GM12865 (cell line): ENCODE data around the gene SENP3.

Experiments used
- DNase-seq: peaks from one replicate; pipeline ENCODE4 v3.0.0; 2010; ENCODE audit warnings: low read depth
- H3K4me3 ChIP-seq: 2 replicates; pipeline ENCODE4 v1.5.1; 2011; ENCODE audit warnings: mild to moderate bottlenecking, low read depth, low read length, control low read depth
- TF ChIP-seq, protein P1 (sequence below): IDR thresholded peaks from 2 replicates; pipeline ENCODE4 v1.5.1; 2011; ENCODE audit warnings: low read length, control low read depth, low read depth, inconsistent platforms; ENCODE audit not compliant: insufficient read depth; ENCODE audit errors: missing control alignments

Gene SENP3

GRCh38 chr17:7615265-7615747, 53.6 kb downstream of the SENP3 start:
- DNase-seq = no peak
- TF ChIP-seq, protein P1, sequence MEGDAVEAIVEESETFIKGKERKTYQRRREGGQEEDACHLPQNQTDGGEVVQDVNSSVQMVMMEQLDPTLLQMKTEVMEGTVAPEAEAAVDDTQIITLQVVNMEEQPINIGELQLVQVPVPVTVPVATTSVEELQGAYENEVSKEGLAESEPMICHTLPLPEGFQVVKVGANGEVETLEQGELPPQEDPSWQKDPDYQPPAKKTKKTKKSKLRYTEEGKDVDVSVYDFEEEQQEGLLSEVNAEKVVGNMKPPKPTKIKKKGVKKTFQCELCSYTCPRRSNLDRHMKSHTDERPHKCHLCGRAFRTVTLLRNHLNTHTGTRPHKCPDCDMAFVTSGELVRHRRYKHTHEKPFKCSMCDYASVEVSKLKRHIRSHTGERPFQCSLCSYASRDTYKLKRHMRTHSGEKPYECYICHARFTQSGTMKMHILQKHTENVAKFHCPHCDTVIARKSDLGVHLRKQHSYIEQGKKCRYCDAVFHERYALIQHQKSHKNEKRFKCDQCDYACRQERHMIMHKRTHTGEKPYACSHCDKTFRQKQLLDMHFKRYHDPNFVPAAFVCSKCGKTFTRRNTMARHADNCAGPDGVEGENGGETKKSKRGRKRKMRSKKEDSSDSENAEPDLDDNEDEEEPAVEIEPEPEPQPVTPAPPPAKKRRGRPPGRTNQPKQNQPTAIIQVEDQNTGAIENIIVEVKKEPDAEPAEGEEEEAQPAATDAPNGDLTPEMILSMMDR = no peak
- peak overlapping the region; percentile 64 for H3K4me3 ChIP-seq

DNA sequence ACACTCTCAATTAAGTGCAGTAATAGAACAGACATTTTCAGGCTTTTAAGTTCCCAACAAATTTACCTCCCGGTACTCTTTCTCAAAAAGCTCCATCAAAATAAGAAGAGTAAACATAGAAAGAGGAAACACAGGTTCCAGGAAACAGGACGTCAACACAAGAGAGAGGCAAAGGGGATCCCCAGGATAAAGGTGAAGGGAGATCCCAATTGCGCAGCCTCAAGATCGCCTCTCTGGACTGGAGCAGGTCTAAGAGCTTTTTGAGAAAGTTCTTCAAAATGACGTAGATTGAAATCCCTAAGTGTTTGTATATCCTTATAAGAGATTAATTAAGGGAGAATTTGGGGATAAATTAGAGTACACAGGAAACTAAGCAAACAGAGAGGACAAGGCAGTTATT, 56.9 kb downstream of the SENP3 start:
- no peak overlapping the region for H3K4me3 ChIP-seq
- TF ChIP-seq, protein P1 = no peak
- no peak for DNase-seq

DNA sequence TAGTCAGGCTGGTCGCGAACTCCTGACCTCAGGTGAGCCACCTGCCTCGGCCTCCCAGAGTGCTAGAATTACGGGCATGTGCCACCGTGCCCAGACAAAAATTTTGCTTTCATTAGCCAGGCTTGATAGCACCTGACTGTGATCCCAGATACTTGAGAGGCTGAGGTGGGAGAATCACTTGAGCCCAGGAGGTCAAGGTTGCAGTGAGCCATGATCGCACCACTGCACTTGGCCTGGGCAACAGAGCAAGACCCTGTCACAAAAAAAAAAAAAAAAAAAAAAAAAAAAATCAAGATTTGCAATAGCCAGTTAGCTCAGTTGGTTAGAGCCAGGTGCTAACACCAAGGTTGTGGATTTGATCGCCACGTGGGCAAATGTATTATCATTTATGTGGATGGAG, 59.1 kb downstream of the SENP3 start:
- H3K4me3 ChIP-seq = no peak overlapping the region
- TF ChIP-seq, protein P1 = no peak
- DNase-seq = no peak
